ENCODE data around the gene NOC4L.
"Not testable (repeated sequence)": the region's sequence is repeated elsewhere in the genome, so short reads cannot be mapped to it uniquely, and the experiment has no call there.

Gene NOC4L

DNA sequence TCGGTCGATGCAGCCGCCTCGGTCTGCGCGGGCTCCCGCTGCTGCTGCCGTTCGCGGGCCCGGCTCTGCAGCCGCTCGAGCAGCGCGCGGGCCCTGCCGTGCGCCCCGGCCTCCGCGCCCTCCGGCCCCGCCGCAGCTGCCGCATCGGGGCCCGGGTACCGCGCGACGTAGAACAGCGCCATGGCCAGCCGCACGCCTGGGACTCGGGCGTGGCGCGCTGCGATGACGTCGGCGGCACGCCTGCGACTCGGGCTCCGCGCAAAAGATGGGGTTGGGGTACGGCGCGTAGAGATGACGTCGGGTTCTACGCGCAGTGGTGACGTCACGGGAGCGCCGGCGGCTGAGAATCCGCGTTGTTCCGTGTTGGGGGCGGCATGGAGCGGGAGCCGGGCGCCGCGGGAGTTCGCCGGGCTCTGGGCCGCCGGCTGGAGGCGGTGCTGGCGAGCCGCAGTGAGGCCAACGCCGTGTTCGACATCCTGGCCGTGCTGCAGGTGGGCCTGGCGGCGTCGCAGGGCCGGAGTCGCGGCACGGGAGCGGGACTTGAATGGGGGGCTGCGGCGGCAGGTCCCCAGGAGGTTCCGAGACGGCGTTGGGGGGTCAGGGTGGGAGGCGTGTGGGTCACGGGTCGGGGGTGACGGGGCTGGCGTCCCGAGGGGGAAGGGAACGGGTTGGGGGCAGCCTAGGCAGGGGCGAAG, at the start of gene NOC4L, which contains the start of gene DDX51:
Gene NOC4L (plus strand): TSS at position 343 of the 695 bp plus-strand sequence. CDS start 32 bp downstream, at position 375.
Gene DDX51 (minus strand): TSS at position 205 of the 695 bp plus-strand sequence. CDS start 23 bp downstream, at position 182.
- peaks cover 56% of the 10 kb centered on the region for H3K36me3 ChIP-seq (ENCODE audit: control insufficient read depth, insufficient read depth, low read length)
- H3K4me1 ChIP-seq (ENCODE audit: control insufficient read depth, insufficient read depth, low read length): peaks cover 7% of the 10 kb centered on the region; the same call in 1 of the 2 replicates
- H3K27ac ChIP-seq (ENCODE audit: low read depth, low read length): peak within 1 kb of the TSS; percentile 86; the same call in 1 of the 2 replicates

DNA sequence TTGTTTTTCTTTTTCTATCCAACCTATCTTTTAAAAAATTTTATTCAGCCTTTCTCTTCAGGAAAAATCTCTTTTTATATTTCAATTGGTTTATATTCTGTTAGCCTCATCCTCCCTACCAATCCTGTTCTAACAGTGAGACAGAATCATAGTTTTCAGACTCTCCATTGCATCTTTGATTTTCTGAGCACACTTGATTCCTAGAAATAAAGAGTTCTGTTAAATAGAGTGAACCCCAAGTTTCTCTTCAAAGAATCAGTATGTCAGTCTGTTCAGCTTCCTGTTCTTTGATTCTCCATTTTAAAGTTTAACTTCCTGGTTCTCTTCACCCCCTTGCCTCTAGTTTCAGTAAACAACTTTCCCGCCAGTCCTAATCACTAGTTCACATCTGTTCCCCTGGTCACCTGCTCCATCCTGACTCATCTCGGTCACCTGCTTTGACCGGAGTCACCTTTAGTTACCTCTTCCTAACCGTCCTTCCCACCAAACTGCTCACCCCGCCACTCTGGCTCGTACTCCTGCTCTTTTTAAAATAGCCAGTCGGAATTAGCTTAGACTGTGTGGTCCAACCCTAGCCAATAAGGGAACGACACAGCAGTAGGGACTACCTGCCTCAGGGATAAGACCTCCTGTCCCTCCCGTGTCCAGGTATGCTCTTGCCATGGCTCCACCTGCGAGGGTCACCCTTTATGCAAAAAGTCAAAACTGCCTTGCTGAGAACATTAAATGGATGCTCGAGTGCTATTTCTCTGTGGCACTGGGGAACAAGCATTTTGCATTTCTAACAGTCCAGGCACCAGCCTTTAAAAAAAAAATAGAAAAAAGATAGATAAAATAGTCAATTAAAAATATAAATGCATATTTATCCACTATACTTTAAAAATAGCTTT, 48.5 kb upstream of the NOC4L start:
- no peak overlapping the region for H3K9ac ChIP-seq (ENCODE audit: low read length)
- no peaks in the 10 kb centered on the region for H3K4me1 ChIP-seq (ENCODE audit: control insufficient read depth, insufficient read depth, low read length)
- peaks cover 48% of the 10 kb centered on the region for H3K36me3 ChIP-seq (ENCODE audit: control insufficient read depth, insufficient read depth, low read length)
- H3K27me3 ChIP-seq (ENCODE audit: control insufficient read depth, insufficient read depth, low read length): no peaks in the 10 kb centered on the region
- peaks cover 5% of the 10 kb centered on the region for H3K9me3 ChIP-seq (ENCODE audit: control insufficient read depth, insufficient read depth, low read depth, low read length)
- H3K4me3 ChIP-seq (ENCODE audit: low read depth, low read length): no peak overlapping the region
- no peak overlapping the region for H3K27ac ChIP-seq (ENCODE audit: low read depth, low read length)

More for the DNA sequence above, at the start of gene NOC4L, which contains the start of gene DDX51:
- Histone ChIP-seq H3K4me3 (ENCODE audit: low read depth, low read length) (peak within 1 kb of the TSS; percentile 99), H3K9me3 (ENCODE audit: control insufficient read depth, insufficient read depth, low read depth, low read length) (no peaks in the 10 kb centered on the region), H3K9ac (ENCODE audit: low read length) (peak within 1 kb of the TSS; percentile 91), H3K27me3 (ENCODE audit: control insufficient read depth, insufficient read depth, low read length) (no peaks in the 10 kb centered on the region)

DNA sequence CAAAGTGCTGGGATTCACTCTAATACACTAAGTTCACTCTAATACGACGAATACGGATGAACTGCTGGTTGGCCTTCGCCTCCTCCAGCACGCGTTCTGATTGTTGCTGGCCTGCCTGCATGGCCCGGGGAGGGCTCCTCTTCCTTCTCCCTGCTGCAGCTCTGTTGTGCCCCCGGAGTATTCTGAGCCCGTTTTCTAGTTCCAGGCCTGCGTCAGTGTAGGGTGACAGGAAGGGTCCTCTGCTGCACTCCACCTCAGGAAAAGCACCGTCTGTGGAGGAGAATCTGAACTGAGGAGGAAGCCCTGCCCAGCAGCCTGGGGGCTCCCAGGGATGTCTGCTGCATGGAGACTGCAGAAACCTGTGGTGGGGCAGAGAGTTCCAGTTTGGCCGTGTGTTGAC, 44.5 kb upstream of the NOC4L start:
- H3K4me1 ChIP-seq (ENCODE audit: control insufficient read depth, insufficient read depth, low read length): 0 out of 2 replicates have a peak, but pooled peaks cover 8% of the 10 kb centered on the region
- H3K27me3 ChIP-seq (ENCODE audit: control insufficient read depth, insufficient read depth, low read length): no peaks in the 10 kb centered on the region
- H3K27ac ChIP-seq (ENCODE audit: low read depth, low read length): no peak overlapping the region
- H3K9ac ChIP-seq (ENCODE audit: low read length): no peak overlapping the region
- H3K4me3 ChIP-seq (ENCODE audit: low read depth, low read length): no peak overlapping the region
- peaks cover 31% of the 10 kb centered on the region for H3K36me3 ChIP-seq (ENCODE audit: control insufficient read depth, insufficient read depth, low read length)
- H3K9me3 ChIP-seq (ENCODE audit: control insufficient read depth, insufficient read depth, low read depth, low read length): peaks cover 5% of the 10 kb centered on the region

DNA sequence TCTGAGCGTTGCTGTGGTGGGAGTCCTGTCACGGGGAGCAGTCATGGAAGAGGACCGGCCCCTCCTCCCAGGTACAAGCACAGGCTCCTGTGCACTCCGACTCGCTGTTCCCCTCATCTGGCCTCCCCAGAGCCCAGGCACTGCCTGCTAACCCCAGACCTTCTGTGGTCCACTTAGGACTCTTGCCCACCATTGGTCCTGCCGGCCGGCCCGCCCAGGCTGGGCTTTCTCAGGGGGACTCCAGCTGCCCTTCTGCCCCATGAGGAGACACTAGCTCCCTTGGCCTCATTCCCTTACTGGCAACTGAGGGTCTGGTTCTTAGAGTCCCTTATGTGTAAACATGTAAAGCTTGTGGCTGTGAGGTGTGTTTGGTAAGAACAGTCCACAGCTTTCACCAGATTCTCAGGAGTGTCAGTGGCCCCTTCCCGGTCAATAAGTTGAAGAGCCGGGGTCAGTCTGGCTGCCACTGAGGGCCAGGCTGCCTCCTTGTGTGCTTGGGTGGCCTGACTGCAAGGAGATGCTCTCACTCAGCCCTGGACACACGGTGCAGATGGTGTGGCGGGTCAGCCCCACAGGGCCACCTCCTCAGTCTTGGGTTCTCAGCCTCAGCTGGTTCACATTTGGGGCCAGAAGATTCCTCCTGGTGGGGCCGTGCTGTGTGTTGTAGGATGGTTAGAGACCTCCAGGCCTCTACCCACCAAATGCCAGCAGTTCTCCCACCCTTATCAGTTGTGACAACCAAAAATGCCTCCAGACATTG, 43.8 kb upstream of the NOC4L start:
- Histone ChIP-seq H3K4me3 (ENCODE audit: low read depth, low read length) (no peak overlapping the region), H3K9me3 (ENCODE audit: control insufficient read depth, insufficient read depth, low read depth, low read length) (peaks cover 5% of the 10 kb centered on the region), H3K27ac (ENCODE audit: low read depth, low read length) (no peak overlapping the region), H3K4me1 (ENCODE audit: control insufficient read depth, insufficient read depth, low read length) (0 out of 2 replicates have a peak, but pooled peaks cover 8% of the 10 kb centered on the region), H3K9ac (ENCODE audit: low read length) (no peak overlapping the region), H3K36me3 (ENCODE audit: control insufficient read depth, insufficient read depth, low read length) (peaks cover 35% of the 10 kb centered on the region), H3K27me3 (ENCODE audit: control insufficient read depth, insufficient read depth, low read length) (no peaks in the 10 kb centered on the region)

DNA sequence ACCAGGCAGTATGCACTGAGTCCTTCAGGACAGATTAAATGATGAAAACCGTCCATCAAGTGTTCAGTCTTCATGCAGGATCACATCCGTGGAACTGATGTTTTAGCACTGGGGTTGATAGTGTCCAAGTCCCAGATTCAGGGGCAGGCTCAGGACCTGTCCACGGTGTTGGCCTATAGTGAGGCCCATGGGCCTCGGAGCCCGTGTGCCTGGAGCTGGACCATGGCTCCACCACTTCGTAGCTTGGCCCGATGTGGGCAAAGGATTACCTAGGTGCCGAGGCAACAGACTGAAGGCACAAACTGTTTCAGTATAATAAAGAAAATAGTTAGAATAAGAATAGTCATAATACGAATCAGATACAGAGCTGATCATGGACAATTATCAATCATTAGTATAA, 42.0 kb upstream of the NOC4L start:
- Histone ChIP-seq H3K36me3 (ENCODE audit: control insufficient read depth, insufficient read depth, low read length) (peaks cover 21% of the 10 kb centered on the region), H3K9me3 (ENCODE audit: control insufficient read depth, insufficient read depth, low read depth, low read length) (no peaks in the 10 kb centered on the region)

DNA sequence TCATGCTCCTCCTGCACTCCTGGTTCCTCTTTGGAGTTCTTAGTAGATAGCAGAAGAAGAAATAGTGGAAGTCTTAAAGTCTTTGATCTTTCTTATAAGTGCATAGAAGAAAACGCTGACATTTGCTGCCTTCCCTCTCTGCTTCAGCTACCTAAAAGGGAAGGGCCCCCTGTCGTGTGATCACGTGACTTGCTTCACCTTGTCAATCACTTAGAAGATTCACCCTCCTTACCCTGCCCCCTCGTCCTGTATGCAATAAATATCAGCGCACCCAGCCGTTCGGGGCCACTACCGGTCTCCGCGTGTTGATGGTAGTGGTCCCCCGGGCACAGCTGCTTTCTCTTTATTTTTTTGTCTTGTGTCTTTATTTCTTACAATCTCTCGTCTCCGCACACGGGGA, 41.2 kb upstream of the NOC4L start:
- H3K27ac ChIP-seq (ENCODE audit: low read depth, low read length); H3K27me3 ChIP-seq (ENCODE audit: control insufficient read depth, insufficient read depth, low read length); H3K9me3 ChIP-seq (ENCODE audit: control insufficient read depth, insufficient read depth, low read depth, low read length); H3K9ac ChIP-seq (ENCODE audit: low read length); H3K4me1 ChIP-seq (ENCODE audit: control insufficient read depth, insufficient read depth, low read length): not testable (repeated sequence)
- peaks cover 18% of the 10 kb centered on the region for H3K36me3 ChIP-seq (ENCODE audit: control insufficient read depth, insufficient read depth, low read length)
- peak overlapping the region; percentile 23; the same call in 1 of the 2 replicates for H3K4me3 ChIP-seq (ENCODE audit: low read depth, low read length)

More for the DNA sequence above, 42.0 kb upstream of the NOC4L start:
- Histone ChIP-seq H3K27ac (ENCODE audit: low read depth, low read length) (no peak overlapping the region), H3K9ac (ENCODE audit: low read length) (no peak overlapping the region), H3K27me3 (ENCODE audit: control insufficient read depth, insufficient read depth, low read length) (no peaks in the 10 kb centered on the region), H3K4me3 (ENCODE audit: low read depth, low read length) (no peak overlapping the region), H3K4me1 (ENCODE audit: control insufficient read depth, insufficient read depth, low read length) (0 out of 2 replicates have a peak, but pooled peaks cover 8% of the 10 kb centered on the region)

DNA sequence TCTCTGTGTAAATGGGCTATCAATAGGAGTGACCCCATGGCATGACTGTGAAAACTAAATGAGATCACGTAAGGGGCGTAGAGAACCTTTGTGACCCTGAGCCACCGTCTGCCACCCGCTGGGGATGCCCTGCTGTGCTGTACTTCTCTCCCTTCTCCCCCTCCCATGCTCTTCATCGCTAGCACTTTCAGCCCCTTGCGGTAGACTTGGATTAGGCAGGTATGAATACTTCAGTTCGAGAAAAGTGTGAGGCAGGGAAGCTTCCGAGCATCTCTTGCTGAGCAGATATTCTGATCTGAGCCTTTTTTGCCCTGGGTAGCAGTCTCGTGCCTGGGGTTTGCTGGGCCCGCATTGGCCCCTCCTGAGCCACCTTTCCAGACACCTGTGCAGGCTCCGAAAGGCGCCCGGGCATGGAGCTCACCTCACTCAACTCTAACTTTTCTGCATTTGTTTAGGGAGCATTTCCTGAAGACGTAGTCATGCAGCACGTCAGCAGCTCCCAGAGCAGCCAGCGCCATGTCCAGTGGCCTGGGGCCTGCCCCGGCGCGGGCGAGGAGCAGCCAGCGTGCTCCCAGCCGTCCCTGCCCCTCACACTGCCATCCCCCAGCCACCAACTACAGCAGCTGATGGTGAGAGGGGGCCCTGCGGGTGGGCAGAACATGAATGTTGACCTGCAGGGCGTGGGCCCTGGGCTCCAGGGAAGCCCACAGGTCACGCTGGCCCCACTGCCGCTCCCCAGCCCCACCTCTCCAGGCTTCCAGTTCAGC, 40.5 kb upstream of the NOC4L start:
- Histone ChIP-seq H3K9me3 (ENCODE audit: control insufficient read depth, insufficient read depth, low read depth, low read length) (no peaks in the 10 kb centered on the region), H3K27ac (ENCODE audit: low read depth, low read length) (no peak overlapping the region), H3K9ac (ENCODE audit: low read length) (no peak overlapping the region), H3K27me3 (ENCODE audit: control insufficient read depth, insufficient read depth, low read length) (no peaks in the 10 kb centered on the region), H3K4me3 (ENCODE audit: low read depth, low read length) (peak overlapping the region; percentile 23; the same call in 1 of the 2 replicates), H3K36me3 (ENCODE audit: control insufficient read depth, insufficient read depth, low read length) (peaks cover 19% of the 10 kb centered on the region), H3K4me1 (ENCODE audit: control insufficient read depth, insufficient read depth, low read length) (peaks cover 14% of the 10 kb centered on the region; the same call in 1 of the 2 replicates)

DNA sequence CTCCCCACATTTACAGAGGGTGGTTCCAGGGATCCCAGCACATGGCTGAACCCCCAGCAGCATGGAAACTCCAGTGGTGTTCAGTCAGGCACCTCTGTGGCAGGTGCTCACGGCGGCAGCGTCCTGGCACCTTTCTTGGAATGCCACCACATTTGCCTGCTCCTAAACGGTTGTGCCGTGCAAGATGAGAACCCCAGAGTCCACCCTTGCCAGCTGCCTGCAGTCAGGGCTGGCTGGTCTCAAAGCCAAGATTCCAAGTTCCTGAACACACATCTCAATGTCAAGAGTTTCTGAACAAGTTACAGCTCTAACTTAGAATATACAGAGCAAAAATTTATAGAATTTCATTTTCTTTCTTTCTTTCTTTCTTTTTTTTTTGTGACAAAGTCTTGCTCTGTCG, 38.8 kb upstream of the NOC4L start:
- H3K9me3 ChIP-seq (ENCODE audit: control insufficient read depth, insufficient read depth, low read depth, low read length): no peaks in the 10 kb centered on the region
- no peak overlapping the region for H3K4me3 ChIP-seq (ENCODE audit: low read depth, low read length)
- peaks cover 19% of the 10 kb centered on the region for H3K36me3 ChIP-seq (ENCODE audit: control insufficient read depth, insufficient read depth, low read length)
- H3K4me1 ChIP-seq (ENCODE audit: control insufficient read depth, insufficient read depth, low read length): peaks cover 14% of the 10 kb centered on the region; the same call in 1 of the 2 replicates
- H3K9ac ChIP-seq (ENCODE audit: low read length): no peak overlapping the region
- no peak overlapping the region for H3K27ac ChIP-seq (ENCODE audit: low read depth, low read length)
- H3K27me3 ChIP-seq (ENCODE audit: control insufficient read depth, insufficient read depth, low read length): no peaks in the 10 kb centered on the region

DNA sequence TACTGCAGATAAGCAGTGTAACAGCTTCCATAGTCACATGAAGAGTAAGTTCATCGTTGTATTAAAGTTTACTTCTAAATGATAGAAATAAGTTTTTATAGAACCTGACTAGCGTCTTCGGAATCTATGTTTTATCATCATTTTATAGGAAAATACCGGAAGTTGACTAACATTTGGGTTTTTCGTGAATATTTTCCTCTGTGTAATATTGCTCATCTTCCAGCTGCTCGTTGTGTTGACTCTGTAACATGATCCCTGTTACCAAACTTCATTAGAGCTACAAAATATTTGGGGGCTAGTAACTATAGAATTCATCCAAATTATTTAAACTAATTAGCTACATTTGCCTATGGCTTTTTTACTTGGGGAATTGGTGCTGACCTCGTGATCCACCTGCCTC, 37.3 kb upstream of the NOC4L start:
- Histone ChIP-seq H3K36me3 (ENCODE audit: control insufficient read depth, insufficient read depth, low read length) (peaks cover 25% of the 10 kb centered on the region), H3K9me3 (ENCODE audit: control insufficient read depth, insufficient read depth, low read depth, low read length) (no peaks in the 10 kb centered on the region), H3K27me3 (ENCODE audit: control insufficient read depth, insufficient read depth, low read length) (no peaks in the 10 kb centered on the region), H3K9ac (ENCODE audit: low read length) (no peak overlapping the region), H3K4me1 (ENCODE audit: control insufficient read depth, insufficient read depth, low read length) (peaks cover 14% of the 10 kb centered on the region; the same call in 1 of the 2 replicates), H3K27ac (ENCODE audit: low read depth, low read length) (no peak overlapping the region), H3K4me3 (ENCODE audit: low read depth, low read length) (no peak overlapping the region)

Measured in HUES6 (cell line).